ENCODE results near the gene CCDC78. TPM values are rescaled to one million over a fixed set of nuclear protein-coding genes. Genes with fewer than 3 reads are reported as not detected.
"Not testable (repeated sequence)": the region's sequence is repeated elsewhere in the genome, so short reads cannot be mapped to it uniquely, and the experiment has no call there.

Gene CCDC78
- total RNA-seq, 1 donor from 2014 or later: 3.2 TPM

DNA sequence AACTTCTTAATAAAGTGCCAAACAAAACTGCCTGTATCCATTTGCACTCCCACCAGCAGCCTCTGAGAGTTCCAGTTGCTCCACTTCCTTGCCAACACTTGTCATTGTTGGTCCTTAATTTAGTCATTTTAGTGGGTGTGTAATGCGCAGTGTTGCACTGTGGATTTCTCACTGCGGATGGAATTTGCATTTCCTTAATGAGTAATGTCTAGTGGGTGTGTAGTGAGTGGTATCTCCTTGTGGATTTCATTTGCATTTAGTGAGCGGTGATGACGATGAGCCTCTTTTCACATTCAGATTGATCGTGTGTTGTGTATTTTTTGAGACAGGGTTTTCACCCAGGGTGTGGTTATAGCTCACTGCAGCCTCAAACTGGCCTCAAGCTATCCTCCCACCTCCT lies 30.2 kb upstream of the CCDC78 start:
- Mint-ChIP-seq H3K4me3 (no peak overlapping the region), H3K27ac (no peak overlapping the region), H3K36me3 (no peaks in the 10 kb centered on the region), H3K9me3 (peaks cover 5% of the 10 kb centered on the region), H3K4me1 (peaks cover 13% of the 10 kb centered on the region), H3K27me3 (ENCODE audit: low read depth) (peaks cover 17% of the 10 kb centered on the region)
- no peak for DNase-seq (ENCODE audit: low spot score in 2 of 2, unreplicated experiment in 2 of 2)
- TF ChIP-seq, protein P1, sequence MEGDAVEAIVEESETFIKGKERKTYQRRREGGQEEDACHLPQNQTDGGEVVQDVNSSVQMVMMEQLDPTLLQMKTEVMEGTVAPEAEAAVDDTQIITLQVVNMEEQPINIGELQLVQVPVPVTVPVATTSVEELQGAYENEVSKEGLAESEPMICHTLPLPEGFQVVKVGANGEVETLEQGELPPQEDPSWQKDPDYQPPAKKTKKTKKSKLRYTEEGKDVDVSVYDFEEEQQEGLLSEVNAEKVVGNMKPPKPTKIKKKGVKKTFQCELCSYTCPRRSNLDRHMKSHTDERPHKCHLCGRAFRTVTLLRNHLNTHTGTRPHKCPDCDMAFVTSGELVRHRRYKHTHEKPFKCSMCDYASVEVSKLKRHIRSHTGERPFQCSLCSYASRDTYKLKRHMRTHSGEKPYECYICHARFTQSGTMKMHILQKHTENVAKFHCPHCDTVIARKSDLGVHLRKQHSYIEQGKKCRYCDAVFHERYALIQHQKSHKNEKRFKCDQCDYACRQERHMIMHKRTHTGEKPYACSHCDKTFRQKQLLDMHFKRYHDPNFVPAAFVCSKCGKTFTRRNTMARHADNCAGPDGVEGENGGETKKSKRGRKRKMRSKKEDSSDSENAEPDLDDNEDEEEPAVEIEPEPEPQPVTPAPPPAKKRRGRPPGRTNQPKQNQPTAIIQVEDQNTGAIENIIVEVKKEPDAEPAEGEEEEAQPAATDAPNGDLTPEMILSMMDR (IDR thresholded peaks at IDR 0.05; ENCODE audit: unreplicated experiment): no peak

DNA sequence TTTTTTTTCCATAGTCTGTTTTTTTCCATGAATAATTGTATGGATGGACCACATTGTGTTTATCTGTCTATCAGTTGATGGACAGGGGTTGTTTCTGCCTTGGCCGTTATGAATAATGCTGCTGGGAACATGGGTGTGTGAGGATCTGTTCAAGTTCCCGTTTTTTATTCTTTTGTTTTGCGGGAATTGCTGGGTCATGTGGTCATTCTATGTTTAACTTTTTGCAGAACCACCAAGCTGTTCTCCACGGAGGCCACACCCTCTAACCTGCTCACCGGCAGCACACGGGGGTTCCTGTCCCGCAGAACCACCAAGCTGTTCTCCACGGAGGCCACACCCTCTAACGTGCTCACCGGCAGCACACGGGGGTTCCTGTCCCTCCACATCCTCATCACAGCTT lies 28.4 kb upstream of the CCDC78 start:
- peaks cover 20% of the 10 kb centered on the region for H3K27me3 Mint-ChIP-seq (ENCODE audit: low read depth)
- H3K4me1 Mint-ChIP-seq: peaks cover 4% of the 10 kb centered on the region
- no peak overlapping the region for H3K27ac Mint-ChIP-seq
- peaks cover 5% of the 10 kb centered on the region for H3K9me3 Mint-ChIP-seq
- no peak overlapping the region for H3K4me3 Mint-ChIP-seq
- TF ChIP-seq, protein P1 (IDR thresholded peaks at IDR 0.05; ENCODE audit: unreplicated experiment): no peak
- no peaks in the 10 kb centered on the region for H3K36me3 Mint-ChIP-seq
- no peak for DNase-seq (ENCODE audit: low spot score in 2 of 2, unreplicated experiment in 2 of 2)

DNA sequence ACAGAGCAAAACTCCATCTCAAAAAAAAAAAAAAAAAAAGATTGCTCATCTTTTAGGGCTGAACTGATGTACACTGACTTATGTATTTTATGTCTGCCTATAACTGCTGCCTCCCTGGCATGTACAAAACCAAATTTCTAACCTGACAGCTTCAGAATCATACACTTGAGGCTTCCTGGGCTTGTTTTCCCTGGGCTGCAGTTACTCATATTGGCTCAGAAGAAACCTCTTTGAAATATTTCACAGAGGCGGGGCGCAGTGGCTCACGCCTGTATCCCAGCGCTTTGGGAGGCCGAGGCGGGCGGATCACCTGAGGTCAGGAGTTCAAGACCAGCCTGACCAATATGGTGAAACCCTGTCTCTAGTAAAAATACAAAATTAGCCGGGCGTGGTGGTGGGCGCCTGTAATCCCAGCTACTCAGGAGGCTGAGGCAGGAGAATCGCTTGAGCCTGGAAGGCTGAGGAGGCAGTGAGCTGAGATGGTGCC lies 27.9 kb upstream of the CCDC78 start:
- not testable (repeated sequence) for H3K27ac Mint-ChIP-seq; H3K36me3 Mint-ChIP-seq; H3K9me3 Mint-ChIP-seq; H3K4me1 Mint-ChIP-seq; DNase-seq (ENCODE audit: low spot score in 2 of 2, unreplicated experiment in 2 of 2); H3K4me3 Mint-ChIP-seq
- peaks cover 20% of the 10 kb centered on the region for H3K27me3 Mint-ChIP-seq (ENCODE audit: low read depth)

DNA sequence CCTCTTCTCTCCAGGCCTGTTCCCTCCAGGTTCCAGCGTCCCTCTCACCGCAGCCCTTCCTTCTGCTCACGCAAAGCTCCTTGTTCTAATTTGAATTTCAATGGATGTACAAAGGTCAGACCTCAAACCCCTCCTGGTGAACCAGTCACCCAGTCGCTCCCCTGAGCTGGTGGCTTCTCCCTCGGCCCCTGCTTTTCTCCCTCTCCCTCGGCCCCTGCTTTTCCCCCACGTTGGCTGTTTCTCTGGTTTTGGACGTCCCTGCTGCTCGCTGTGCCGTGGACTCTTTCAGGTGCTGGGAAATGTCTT lies 25.7 kb upstream of the CCDC78 start:
- no peak overlapping the region for H3K27ac Mint-ChIP-seq
- no peak for DNase-seq (ENCODE audit: low spot score in 2 of 2, unreplicated experiment in 2 of 2)
- H3K4me1 Mint-ChIP-seq: peaks cover 1% of the 10 kb centered on the region
- TF ChIP-seq, protein P1 (IDR thresholded peaks at IDR 0.05; ENCODE audit: unreplicated experiment): no peak
- peaks cover 20% of the 10 kb centered on the region for H3K27me3 Mint-ChIP-seq (ENCODE audit: low read depth)
- H3K36me3 Mint-ChIP-seq: no peaks in the 10 kb centered on the region
- H3K9me3 Mint-ChIP-seq: peaks cover 5% of the 10 kb centered on the region
- H3K4me3 Mint-ChIP-seq: no peak overlapping the region

DNA sequence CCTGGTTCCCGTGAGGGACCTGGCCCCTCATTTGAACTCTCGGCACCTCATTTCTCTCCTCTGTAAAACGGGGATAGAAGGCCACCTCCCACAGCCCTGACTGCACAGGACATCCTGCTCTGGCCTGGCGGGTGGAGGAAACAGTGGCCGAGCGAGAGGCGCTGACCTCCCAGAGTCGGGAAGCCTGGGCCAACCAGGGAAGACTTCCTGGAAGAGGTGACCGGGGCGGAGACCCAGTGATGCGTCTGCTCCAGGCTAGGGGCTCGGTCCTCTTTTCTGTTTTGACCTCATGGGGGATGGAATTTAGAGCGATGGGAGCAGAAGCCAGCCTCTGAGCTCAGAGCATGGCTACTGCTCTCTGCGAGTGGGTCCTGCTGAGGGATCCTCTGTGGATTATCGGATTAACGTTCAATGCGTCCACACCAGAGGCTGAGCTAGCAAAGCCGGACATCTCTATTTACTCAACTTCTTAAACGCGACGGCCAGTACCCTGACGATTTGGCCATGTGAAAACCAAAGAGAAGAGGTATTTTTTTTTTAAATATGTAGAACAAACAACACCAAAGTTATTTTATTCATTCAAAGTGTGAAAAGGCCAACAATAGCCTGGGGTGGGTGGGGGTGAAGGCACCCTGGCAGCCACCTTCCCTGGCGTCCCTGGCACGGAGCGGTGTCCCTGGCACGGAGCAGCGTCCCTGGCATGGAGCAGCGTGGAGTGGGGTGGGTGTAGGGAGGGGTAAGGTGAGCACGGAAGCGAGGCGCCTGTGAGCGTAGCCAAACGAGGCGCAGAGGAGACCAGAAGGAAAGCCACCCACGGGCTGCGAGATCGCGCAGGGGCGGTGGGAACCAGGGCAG lies 25.1 kb upstream of the CCDC78 start:
- Mint-ChIP-seq H3K9me3 (peaks cover 2% of the 10 kb centered on the region), H3K4me1 (peaks cover 1% of the 10 kb centered on the region), H3K4me3 (no peak overlapping the region), H3K27ac (no peak overlapping the region), H3K27me3 (ENCODE audit: low read depth) (peaks cover 20% of the 10 kb centered on the region), H3K36me3 (no peaks in the 10 kb centered on the region)
- DNase-seq (ENCODE audit: low spot score in 2 of 2, unreplicated experiment in 2 of 2): no peak
- TF ChIP-seq, protein P1 (IDR thresholded peaks at IDR 0.05; ENCODE audit: unreplicated experiment): no peak

DNA sequence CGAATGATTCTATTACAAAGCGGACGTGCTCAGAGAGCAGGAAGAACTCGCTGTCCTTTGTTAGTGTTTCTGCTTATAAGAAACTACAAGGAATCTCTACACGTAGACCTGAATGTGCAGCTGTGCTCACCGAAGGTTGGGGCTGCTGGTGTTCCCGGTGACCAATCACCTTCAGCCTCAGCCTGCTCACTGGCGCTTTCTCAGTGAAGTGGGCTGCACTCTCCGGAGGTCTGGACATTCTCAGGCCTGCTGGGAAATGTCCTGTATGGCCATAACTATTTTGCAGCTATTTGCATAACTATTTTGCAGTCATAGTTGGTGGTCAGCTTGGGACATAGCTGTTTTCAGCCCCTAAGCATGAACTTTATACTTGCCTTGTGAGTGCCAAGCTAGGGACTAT lies 24.2 kb upstream of the CCDC78 start:
- DNase-seq (ENCODE audit: low spot score in 2 of 2, unreplicated experiment in 2 of 2): no peak
- Mint-ChIP-seq H3K36me3 (no peaks in the 10 kb centered on the region), H3K27ac (no peak overlapping the region), H3K4me1 (peaks cover 1% of the 10 kb centered on the region), H3K9me3 (no peaks in the 10 kb centered on the region), H3K4me3 (no peak overlapping the region), H3K27me3 (ENCODE audit: low read depth) (peaks cover 20% of the 10 kb centered on the region)
- TF ChIP-seq, protein P1 (IDR thresholded peaks at IDR 0.05; ENCODE audit: unreplicated experiment): no peak

All from mesothelial cell of epicardium (in vitro differentiated cells).